Stomach (tissue), 9 donors: Measurements from ENCODE around the gene ZNF19. TPM values are rescaled to one million over a fixed set of nuclear protein-coding genes. Genes with fewer than 3 reads are reported as not detected.

ENCODE experiments used
- DNase-seq, 2 donors: peaks; one replicate each; pipeline versions ENCODE4 v3.0.0 to v3.0.0-alpha.2; 2013 to 2019
- H3K27ac ChIP-seq, 5 donors: fragments of 200-600 bp in 4 of 5; sonication (generic) in 4 of 5; one replicate each; pipeline ENCODE4 v1.5.1; 2013 to 2019; ENCODE audit warnings: mild to moderate bottlenecking in 1 of 5, moderate library complexity in 1 of 5
- H3K27me3 ChIP-seq, 3 donors: fragments of 200-600 bp; sonication (generic); one replicate each; pipeline ENCODE4 v1.5.1; 2017 to 2019; ENCODE audit warnings: mixed run types in 1 of 3
- H3K36me3 ChIP-seq, 4 donors: fragments of 200-600 bp; sonication (generic); 1 replicate in 3 of 4; 2 replicates in 1 of 4; pipeline ENCODE4 v1.5.1; 2016 to 2019
- H3K4me1 ChIP-seq, 4 donors: fragments of 200-600 bp; sonication (generic); one replicate each; pipeline ENCODE4 v1.5.1; 2016 to 2019
- H3K4me3 ChIP-seq, 4 donors: fragments of 200-600 bp; sonication (generic) in 3 of 4; one replicate each; pipeline ENCODE4 v1.5.1; 2016 to 2019; ENCODE audit warnings: mild to moderate bottlenecking in 1 of 4
- H3K9me3 ChIP-seq, 4 donors: fragments of 200-600 bp; sonication (generic); one replicate each; pipeline ENCODE4 v1.5.1; 2016 to 2019
- CTCF ChIP-seq, 7 experiments: fragments of 450-650 bp in 4 of 7; fragments of 200-600 bp in 3 of 7; sonication (generic) in 3 of 7; IDR thresholded peaks; one replicate each; pipeline ENCODE4 v1.5.1; 2016 to 2019; ENCODE audit warnings: antibody characterized with exemption in 7 of 7, control low read depth in 2 of 7, mild to moderate bottlenecking in 1 of 7
- EP300 ChIP-seq: sonication (generic); formaldehyde crosslinking; IDR thresholded peaks from one replicate; pipeline ENCODE4 v1.6.1; 2017; ENCODE audit warnings: antibody characterized with exemption
- POLR2A ChIP-seq, 4 donors: fragments of 450-650 bp; IDR thresholded peaks; one replicate each; pipeline ENCODE4 v1.6.1; 2016; ENCODE audit warnings: antibody characterized with exemption in 4 of 4, control low read depth in 2 of 4, mild to moderate bottlenecking in 1 of 4, moderate library complexity in 1 of 4
- POLR2AphosphoS5 ChIP-seq, 3 donors: sonication (generic); formaldehyde crosslinking; IDR thresholded peaks; one replicate each; pipeline ENCODE4 v1.6.1; 2016; ENCODE audit warnings: antibody characterized with exemption in 3 of 3
- WGBS, 5 donors: extraction: QIAGEN DNeasy Blood & Tissue Kit in 3 of 5; methylation state at CpG; one replicate each; pipeline versions ENCODE4 v1.1.5 to v1.1.7; 2013 to 2018; 5-methylcytosine and 5-hydroxymethylcytosine counted together
- intact Hi-C: fragments of 100-400 bp; cut with DNase I; formaldehyde crosslinking; loops from one replicate; pipeline ENCODE4 v1.15.1; 2023; ENCODE audit warnings: low total_unique reads
- polyA plus RNA-seq, 3 donors: library from polyadenylated mRNA; stranded (reverse); fragments of 200-250 nt; gene quantifications; one replicate each; pipeline ENCODE4 v1.2.3, GENCODE V29; 2013
- total RNA-seq, 5 donors: library from RNA; depleted of rRNA; stranded (reverse); fragments of >200 nt; gene quantifications; one replicate each; pipeline versions ENCODE4 v1.1.0 to v1.2.3, GENCODE V29; 2014 to 2016
- donor health status: healthy with polysubstance abuse.
- donor health status: Bipolar disorder and iron deficiency.
- donor health status: healthy.

ZNF19 gene
- total and polyA plus RNA-seq, 8 donors, result 1.1 to 6.8 (median 2.2) TPM; not detected in 1

GRCh38 chr16:71491054-71491453, 1.9 kb upstream of the ZNF19 start:
- Histone ChIP-seq H3K27me3 (no peaks in the 10 kb centered on the region), H3K4me1 (no peaks in the 10 kb centered on the region), H3K27ac (no peak overlapping the region), H3K9me3 (no peaks in the 10 kb centered on the region), H3K36me3 (no peaks in the 10 kb centered on the region), H3K4me3 (no peak overlapping the region)
- WGBS, 5 donors, result 57 to 73% (median 61%) methylated on average over 3 of the region's 3 CpGs
- TF ChIP-seq POLR2A (IDR thresholded peaks at IDR 0.05) (no peak), CTCF (IDR thresholded peaks at IDR 0.05) (no peak), POLR2AphosphoS5 (IDR thresholded peaks at IDR 0.05) (no peak), EP300 (no peak)
- no peak for DNase-seq
- intact Hi-C loops, result loop anchor here (5.0 kb wide), 1 partner anchor 34 kb away; no protein-coding TSS in a partner anchor

GRCh38 chr16:71490361-71490760, 1.2 kb upstream of the ZNF19 start:
- Histone ChIP-seq H3K36me3 (no peaks in the 10 kb centered on the region), H3K4me3 (no peak overlapping the region), H3K27me3 (no peaks in the 10 kb centered on the region), H3K4me1 (no peaks in the 10 kb centered on the region), H3K27ac (no peak overlapping the region), H3K9me3 (no peaks in the 10 kb centered on the region)
- no peak for DNase-seq
- no peak for TF ChIP-seq POLR2AphosphoS5 (IDR thresholded peaks at IDR 0.05)
- TF ChIP-seq POLR2A (IDR thresholded peaks at IDR 0.05), result no peak
- no peak for TF ChIP-seq CTCF (IDR thresholded peaks at IDR 0.05)
- no peak for TF ChIP-seq EP300
- intact Hi-C loops, result loop anchor here (5.0 kb wide), 1 partner anchor 33 kb away; no protein-coding TSS in a partner anchor

- intact Hi-C loops, result no loop called here
- 0 to 1% (median 0%) methylated on average over 43 to 44 of the region's 44 CpGs for WGBS, 5 donors
- Histone ChIP-seq H3K27me3 (no peaks in the 10 kb centered on the region), H3K4me3 (peak overlapping the region; percentile 72 to 80 (median 78)), H3K4me1 (peaks cover 5 to 15% (median 13%) of the 10 kb centered on the region in 4 donors), H3K27ac (peak overlapping the region; percentile 94 to 98 (median 97)), H3K9me3 (no peaks in the 10 kb centered on the region), H3K36me3 (no peaks in the 10 kb centered on the region)
- TF ChIP-seq POLR2A (IDR thresholded peaks at IDR 0.05) (no peak), POLR2AphosphoS5 (IDR thresholded peaks at IDR 0.05) (peak; percentile 74 to 91 (median 88)), CTCF (IDR thresholded peaks at IDR 0.05) (peak in 1 of 7 experiments; percentile 6)
- peak; percentile 89 to 97 for DNase-seq
Observed at GRCh38 chr16:71484006-71484893, 4.9 kb downstream of the ZNF19 start.

- Histone ChIP-seq H3K9me3 (no peaks in the 10 kb centered on the region), H3K4me3 (no peak overlapping the region), H3K36me3 (peaks cover under 1 to 14% (median 13%) of the 10 kb centered on the region in 4 donors), H3K27ac (no peak overlapping the region), H3K27me3 (no peaks in the 10 kb centered on the region), H3K4me1 (peaks cover 5 to 15% (median 13%) of the 10 kb centered on the region in 4 donors)
- 90 to 93% (median 91%) methylated on average over 5 of the region's 5 CpGs for WGBS, 5 donors
- no peak for TF ChIP-seq EP300
- no peak for TF ChIP-seq POLR2AphosphoS5 (IDR thresholded peaks at IDR 0.05)
- no peak for TF ChIP-seq POLR2A (IDR thresholded peaks at IDR 0.05)
- DNase-seq, result no peak
- intact Hi-C loops, result no loop called here
Observed at GRCh38 chr16:71482569-71482968, 6.6 kb downstream of the ZNF19 start.
